NCI-H146 (cell line): ENCODE measurements around the gene EML6.

ENCODE experiments used
- DNase-seq: peaks from one replicate; lab custom pipeline; 2025; lab: John Stamatoyannopoulos, UW

The EML6 gene

DNA sequence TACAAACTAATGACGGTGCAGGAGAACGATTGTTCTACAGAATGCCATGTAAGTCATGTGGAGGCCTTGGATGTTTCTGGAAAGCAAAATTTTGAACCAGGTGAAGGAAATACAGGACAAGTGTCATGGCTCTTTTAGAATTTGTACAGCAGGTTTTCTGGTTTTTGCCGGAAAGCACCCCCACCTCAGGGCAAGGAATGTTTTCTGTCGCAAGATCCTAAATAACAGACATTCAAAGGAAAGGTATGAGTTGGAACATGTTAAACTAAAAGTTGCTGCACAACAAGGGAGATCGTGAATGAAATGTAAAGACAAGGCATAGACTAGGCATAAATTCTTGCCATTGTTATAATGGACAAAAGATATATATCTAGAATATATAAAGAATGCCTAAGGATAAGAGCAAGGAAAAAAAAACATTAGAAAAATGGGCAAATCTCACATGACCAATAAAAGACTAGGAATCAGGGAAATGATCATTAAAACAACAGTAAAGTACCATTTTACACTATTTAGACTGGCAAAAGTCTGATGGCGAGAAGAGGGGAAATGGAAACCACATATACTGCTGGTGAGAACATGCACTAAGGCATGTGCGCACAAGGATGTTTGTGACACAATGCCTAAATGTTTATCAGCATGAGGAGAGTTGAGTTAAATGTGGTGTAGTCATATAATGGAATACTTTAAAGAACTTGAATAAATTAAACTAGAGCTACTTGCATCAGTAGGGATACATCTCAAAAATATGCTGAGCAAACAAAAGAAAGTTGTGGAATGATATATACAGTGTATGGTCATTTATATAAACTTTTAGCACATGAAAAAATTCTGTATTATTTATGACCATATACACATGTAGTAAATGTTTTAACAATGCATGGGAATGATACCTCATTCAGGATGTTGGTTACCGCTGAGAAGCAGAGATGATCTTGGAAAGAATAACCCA, 127.0 kb downstream of the EML6 start:
- DNase-seq = no peak

DNA sequence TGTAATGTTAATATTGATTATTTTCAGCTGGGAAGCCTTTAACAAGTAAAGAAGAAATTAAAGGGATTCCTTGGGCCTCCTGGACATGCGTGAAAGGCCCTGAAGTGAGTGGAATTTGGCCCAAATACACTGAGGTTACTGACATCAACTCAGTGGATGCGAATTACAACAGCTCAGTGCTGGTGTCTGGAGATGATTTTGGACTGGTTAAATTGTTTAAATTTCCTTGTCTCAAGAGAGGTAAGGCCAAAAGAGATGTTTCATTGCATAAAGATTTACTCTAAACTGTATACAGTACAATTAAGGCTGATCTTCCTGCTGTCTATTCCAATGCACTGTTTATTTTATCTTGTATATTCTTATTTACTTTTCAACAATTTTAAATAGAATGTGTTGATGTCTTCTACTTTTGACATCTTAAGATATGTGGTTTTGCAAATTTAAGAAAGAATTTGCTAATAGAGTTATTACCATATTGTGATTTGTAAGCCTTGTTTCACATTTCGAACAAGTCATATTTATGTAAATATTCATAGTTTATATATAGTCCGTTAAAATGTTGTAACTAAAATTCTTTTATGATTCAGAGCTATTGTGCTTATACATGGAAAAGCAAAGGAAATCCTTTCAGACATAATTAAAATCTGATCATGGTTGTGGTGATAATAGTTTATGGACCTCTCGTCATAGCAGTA, 130.3 kb downstream of the EML6 start:
- DNase-seq = no peak

DNA sequence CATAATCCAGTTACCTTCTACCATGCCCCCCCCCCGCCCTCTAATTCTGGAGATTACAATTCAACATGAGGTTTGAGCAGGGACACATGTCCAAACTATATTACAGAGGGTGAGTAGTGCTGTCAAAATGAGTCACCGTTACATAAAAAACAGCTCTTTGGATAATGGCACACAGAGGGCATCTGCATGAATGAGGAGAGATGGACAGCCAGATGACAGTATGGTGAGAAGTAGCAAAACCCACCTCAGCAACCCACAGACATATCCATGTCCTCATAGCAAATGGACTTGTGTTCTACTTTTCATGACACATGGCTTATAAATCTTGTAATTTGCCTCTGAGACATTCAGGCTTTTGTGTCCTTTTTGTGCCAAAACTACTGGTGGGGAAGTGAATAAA, 132.0 kb downstream of the EML6 start:
- DNase-seq = no peak

- no peak for DNase-seq
Measured at GRCh38 chr2:54858021-54858681, 134.7 kb downstream of the EML6 start.

DNA sequence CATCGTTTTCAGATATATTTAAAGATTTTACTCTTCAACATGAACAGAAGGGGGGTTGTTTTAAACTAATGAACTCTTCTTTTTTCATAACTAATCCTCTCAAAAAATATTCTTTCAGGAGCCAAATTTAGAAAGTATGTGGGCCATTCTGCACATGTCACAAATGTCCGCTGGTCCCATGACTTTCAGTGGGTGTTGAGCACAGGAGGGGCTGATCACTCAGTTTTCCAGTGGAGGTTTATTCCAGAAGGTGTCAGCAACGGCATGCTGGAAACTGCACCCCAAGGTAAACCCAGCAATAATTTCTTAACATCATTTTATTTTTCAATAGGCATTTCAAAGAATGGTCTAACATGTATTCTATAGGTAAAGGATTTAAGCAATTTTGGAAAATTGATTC, 136.0 kb downstream of the EML6 start:
- DNase-seq = no peak

- no peak for DNase-seq
Measured at GRCh38 chr2:54859997-54860701, 136.7 kb downstream of the EML6 start.

DNA sequence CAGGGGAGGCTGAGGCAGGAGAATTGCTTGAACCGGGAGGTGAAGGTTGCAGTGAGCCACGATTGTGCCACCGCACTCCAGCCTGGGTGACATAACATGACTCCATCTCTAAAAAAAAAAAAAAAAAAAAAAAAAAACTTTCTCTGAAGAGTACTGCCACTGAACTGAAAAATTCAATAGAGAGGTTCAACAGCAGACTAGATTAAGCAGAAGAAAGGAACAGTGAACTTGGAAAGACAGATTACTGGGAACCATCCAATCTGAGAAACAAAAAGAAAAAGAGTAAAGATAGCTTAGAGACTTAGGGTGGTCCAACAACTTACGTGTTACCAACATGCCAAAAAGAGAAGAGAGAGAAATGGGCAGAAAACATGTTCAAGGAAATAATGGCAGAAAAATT, 138.8 kb downstream of the EML6 start:
- no peak for DNase-seq

- no peak for DNase-seq
Measured at GRCh38 chr2:54862742-54863141, 139.3 kb downstream of the EML6 start.

DNA sequence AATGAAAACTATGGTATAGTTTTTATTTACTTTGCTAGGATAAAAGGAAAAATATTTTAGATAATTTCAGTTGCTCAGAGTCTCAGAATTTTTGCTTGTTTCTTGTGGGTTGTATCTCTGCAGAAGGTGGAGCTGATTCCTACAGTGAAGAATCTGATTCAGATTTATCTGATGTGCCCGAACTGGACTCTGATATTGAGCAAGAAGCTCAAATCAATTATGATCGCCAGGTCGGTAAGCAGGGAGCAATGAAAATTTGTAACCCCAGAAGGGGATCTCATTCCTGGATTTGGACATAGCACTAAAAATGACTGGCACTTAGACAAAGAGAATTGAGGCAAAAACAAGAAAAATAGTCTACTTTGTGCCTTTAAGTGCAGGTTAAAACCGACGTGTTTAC, 140.2 kb downstream of the EML6 start:
- no peak for DNase-seq

- no peak for DNase-seq
Measured at GRCh38 chr2:54864096-54864495, 140.6 kb downstream of the EML6 start.

DNA sequence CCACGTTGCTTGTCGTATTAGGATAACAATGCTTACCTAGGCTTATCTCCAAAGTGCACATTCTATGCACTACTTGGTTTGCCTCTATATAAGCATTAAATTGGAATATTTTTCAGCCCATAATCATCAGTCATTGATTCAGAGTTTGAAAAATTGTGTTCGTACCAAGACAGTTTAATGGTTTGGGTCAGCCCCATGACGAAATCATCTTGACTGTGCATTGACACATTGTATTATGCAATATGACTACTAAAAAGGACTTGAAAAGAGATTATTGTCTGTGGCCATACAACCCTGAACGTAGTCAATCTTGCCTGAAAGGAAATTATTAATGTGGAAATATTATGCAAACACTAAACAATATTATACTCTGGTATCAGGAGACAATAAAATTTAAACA, 141.3 kb downstream of the EML6 start:
- DNase-seq = no peak

DNA sequence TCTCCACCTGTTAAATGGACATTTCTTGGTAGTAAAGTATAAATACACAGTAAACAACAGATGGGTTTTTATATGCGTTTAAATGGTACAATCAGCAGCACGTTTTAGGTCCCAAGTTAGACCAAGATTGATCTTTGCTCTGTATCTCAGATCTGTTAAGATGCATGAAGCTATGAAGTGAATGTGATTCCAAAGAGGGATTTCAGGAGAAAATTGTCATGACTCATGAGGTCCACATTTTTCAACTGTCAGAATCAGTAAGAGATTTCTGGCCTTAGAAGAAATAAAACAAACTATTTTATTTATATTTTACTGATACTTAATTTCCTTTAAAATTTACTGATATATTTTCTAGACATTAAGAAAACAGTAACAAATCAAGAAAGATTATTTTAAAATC, 142.7 kb downstream of the EML6 start:
- DNase-seq = no peak

GRCh38 chr2:54866868-54867267, 143.4 kb downstream of the EML6 start:
- DNase-seq = no peak

- no peak for DNase-seq
Measured at GRCh38 chr2:54867457-54867856, 144.0 kb downstream of the EML6 start.

DNA sequence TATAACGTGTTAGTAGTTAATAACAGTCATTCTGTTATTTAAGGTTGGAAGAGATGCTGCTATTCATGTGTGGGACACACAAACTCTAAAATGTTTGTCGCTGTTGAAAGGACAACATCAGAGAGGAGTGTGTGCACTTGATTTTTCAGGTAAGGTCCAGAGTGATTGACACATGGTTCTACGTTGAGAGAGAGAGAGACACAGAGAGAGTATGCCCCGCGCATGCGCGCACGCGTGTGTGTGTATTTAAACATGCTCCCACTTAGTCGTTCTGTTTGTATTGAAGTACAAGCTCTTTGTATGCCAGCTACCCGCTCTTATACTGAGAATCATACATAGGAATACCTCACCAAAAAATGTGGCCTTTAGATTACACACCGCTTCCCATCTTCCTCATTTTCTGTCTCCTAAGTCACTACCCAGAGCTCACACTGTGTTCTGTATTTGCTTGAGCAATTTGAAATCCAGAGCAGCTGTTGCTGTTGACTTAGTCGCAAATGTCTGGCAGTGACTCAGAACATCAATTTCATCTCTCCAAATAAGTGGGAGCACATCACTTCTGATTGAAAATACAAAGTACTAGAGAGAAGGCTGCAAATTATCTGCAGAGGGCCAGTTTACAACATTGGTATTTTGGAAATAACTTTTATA, 148.1 kb downstream of the EML6 start:
- peak; percentile 96 for DNase-seq

- DNase-seq = peak; percentile 14
Measured at GRCh38 chr2:54872780-54873179, 149.3 kb downstream of the EML6 start.

GRCh38 chr2:54873236-54873635, 149.8 kb downstream of the EML6 start:
- peak; percentile 74 for DNase-seq

DNA sequence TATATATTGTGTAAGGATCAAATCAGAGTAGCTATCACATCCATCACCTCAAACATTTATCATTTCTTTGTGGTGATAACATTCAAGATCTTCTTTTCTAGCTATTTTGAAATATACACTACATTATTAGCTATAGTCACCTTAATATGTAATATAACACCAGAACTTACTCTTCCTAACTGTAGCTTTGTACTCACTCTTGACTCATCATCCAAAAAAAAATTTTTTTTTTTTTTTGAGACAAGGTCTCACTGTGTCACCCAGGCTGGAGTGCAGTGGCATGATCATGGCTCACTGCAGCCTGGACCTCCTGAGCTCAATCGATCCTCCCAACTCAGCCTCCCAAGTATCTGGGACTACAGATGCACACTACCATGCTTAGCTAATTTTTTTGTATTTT, 153.3 kb downstream of the EML6 start:
- no peak for DNase-seq

DNA sequence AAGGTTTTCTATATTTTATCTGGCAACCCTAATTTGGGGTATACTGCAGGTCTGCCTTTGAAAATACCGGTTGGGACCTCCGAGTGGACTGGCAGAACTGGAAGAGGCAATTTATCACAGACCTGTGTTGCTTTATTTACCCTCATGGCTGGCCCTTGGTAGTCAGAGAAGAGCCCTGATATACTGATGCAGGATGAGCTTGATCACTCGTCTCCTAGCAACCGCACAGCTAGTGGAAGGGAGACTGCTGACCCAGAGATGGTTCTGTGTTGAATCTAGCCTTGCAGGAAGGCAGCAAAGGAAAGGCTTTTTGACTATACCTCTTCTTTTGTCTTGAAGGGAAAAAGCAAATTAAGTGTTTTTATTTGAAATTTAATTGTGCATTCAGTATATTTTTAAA, 154.7 kb downstream of the EML6 start:
- peak; percentile 79 for DNase-seq

DNA sequence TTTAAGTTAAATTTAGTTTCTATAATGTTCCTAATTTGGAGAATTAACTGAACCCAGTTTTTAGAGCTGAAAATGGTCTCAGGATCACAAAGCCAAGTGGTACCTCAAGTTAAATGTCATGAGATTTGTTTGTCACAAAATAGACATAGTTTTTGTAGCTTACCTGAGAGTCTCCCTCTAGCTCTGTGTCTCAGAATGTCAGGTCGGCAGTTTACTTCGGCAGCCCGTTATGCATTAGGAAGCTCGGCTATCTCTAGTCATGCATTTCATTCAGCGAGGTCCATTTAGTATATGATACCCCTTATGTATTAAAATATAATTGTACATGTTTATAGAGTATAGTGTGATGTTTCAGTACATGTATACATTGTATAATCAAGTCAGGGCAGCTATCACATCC, 155.6 kb downstream of the EML6 start:
- DNase-seq = no peak

- DNase-seq = peak; percentile 60
Measured at GRCh38 chr2:54879598-54880332, 156.3 kb downstream of the EML6 start.
